HG02973 (cell line): Measurements from ENCODE around the gene PMS2.
"Not testable (repeated sequence)": the region's sequence is repeated elsewhere in the genome, so short reads cannot be mapped to it uniquely, and the experiment has no call there.

Source experiments
- ATAC-seq: cut with Tn5 transposase; IDR thresholded peaks from one replicate; pipeline ENCODE4 v1.9.1; 2021; ENCODE audit warnings: moderate library complexity; ENCODE audit not compliant: unreplicated experiment

The PMS2 gene

DNA sequence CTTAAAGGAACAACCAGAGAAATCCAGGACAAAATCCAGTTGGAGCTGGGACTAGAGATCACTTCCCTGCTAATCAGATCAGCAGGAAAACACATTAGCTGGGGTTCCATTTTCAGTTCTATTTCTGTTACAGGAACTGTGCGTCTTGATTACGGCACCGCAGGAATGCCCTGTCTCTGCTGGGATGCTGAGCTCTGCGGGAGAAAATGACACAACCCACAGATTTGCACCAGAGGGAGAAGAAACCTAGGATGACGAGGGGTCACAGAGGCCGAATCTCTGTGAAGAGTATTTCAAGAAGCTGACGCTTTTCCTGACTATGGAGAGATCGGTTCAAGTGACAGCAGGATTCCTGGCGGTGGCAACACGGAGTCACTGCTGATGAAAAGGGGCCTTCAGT, 78.6 kb downstream of the PMS2 start:
- ATAC-seq = not testable (repeated sequence)

DNA sequence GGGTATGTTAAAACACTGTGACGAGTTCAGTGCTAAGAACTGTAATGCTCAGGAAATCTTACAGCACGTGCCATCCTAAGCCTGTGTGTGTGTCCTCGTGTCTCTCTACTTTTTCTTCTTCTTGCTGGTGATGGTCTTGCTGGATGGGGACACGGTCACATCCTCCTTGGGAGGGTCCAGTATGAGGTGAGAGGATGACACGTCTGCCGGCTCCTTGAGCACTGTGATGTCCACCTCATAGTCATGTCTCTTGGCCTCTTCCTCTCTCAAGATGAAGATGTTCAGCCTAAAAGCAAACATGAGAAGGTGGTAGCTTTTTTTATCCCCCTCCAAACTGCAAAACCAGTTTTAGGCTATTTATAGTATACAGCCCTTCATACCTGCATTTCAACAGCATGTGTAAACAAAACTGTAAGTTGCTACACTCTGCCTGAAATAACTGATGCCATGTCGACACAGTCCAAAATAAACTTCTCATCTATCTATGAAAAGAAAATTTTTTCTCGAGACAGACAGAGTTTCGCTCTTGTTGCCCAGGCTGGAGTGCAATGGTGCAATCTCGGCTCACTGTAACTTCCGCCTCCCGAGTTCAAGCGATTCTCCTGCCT, 82.5 kb downstream of the PMS2 start:
- ATAC-seq = not testable (repeated sequence)

DNA sequence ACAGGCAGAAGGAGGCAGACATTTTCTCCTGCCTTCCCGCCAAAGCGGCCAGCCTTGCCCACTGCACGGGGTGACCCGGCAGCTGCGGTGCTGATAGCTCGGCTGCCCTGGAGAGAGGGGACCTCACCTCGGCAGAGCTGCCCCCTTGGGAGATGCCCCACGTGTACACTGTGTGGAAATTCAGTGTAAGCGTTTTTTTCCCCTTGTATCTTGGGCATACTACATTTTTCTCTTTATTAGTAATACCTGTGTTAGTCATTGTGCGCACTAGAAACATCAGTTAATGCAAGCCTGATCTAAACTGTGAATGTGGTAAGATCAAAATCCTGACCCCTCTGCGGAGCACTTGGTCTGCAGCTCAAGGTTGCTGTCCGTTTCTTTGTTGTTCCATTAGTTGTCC, 84.2 kb downstream of the PMS2 start:
- ATAC-seq = not testable (repeated sequence)

DNA sequence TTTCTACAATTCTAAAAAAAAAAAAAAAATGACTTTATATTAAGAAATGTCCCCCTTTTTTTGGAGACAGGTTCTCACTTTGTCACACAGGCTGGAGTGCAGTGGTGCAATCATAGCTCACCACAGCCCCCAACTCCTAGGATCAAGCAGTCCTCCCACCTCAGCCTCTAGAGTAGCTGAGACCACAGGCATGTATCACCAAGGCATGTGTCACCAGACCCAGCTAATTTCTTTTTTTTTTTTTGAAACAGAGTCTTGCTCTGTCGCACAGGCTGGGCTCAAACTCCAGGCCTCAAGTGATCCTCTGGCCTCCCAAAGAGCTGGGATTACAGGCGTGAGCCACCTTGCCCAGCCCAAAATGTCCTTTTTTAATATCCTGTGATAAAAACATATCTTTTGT, 84.7 kb downstream of the PMS2 start:
- ATAC-seq = not testable (repeated sequence)
